MM.1S (cell line): Measurements from ENCODE around the gene PIGR.

ENCODE experiments used
- CTCF ChIP-seq: fragments of 300-600 bp; sonication (generic); IDR thresholded peaks from 2 replicates; pipeline ENCODE4 v1.5.1; 2016; ENCODE audit warnings: antibody characterized with exemption, low read length, mixed read lengths
- EZH2 ChIP-seq: fragments of 300-600 bp; sonication (generic); optimal IDR thresholded peaks from 2 replicates; pipeline ENCODE3; 2017; ENCODE audit warnings: low read depth, mild to moderate bottlenecking, antibody characterized with exemption, low read length, mixed read lengths

- TF ChIP-seq CTCF = no peak
- no peak for TF ChIP-seq EZH2
These were observed 30.1 kb downstream of the PIGR start for GRCh38 chr1:206916000-206916709.
